Gastrocnemius medialis (tissue), 4 donors: ENCODE measurements around the gene PNMA6A. TPM values are rescaled to one million over a fixed set of nuclear protein-coding genes. Genes with fewer than 3 reads are reported as not detected.
"Not testable (repeated sequence)": the region's sequence is repeated elsewhere in the genome, so short reads cannot be mapped to it uniquely, and the experiment has no call there.

Experiments used
- ATAC-seq, 2 donors: fragments of 150-250 bp; one replicate each; pipeline ENCODE4 v1.9.1; 2016
- DNase-seq, 2 donors: peaks; one replicate each; pipeline ENCODE4 v3.0.0-alpha.2; 2019
- H3K27ac ChIP-seq, 4 donors: fragments of 200-600 bp; sonication (generic); 1 replicate in 1 of 4; 2 replicates in 3 of 4; pipeline ENCODE4 v1.5.1; 2016 to 2018; ENCODE audit warnings: mild to moderate bottlenecking in 2 of 4, moderate library complexity in 1 of 4
- H3K27me3 ChIP-seq, 3 donors: fragments of 200-600 bp; sonication (generic) in 2 of 3; 1 replicate in 1 of 3; 2 replicates in 2 of 3; pipeline versions ENCODE4 v1.5.1 to v1.6.0; 2016 to 2019; ENCODE audit warnings: mild to moderate bottlenecking in 1 of 3, moderate library complexity in 1 of 3
- H3K36me3 ChIP-seq, 2 donors: fragments of 200-600 bp; sonication (generic) in 1 of 2; one replicate each; pipeline ENCODE4 v1.5.1; 2017 to 2018
- H3K4me1 ChIP-seq, 2 donors: fragments of 200-600 bp; sonication (generic) in 1 of 2; one replicate each; pipeline ENCODE4 v1.5.1; 2016 to 2017; ENCODE audit warnings: mild to moderate bottlenecking in 2 of 2
- H3K4me3 ChIP-seq, 4 donors: fragments of 200-600 bp; sonication (generic) in 3 of 4; 1 replicate in 1 of 4; 2 replicates in 3 of 4; pipeline ENCODE4 v1.5.1; 2016 to 2019; ENCODE audit warnings: mild to moderate bottlenecking in 2 of 4
- H3K9me3 ChIP-seq, 3 donors: fragments of 200-600 bp; sonication (generic) in 2 of 3; 1 replicate in 1 of 3; 2 replicates in 2 of 3; pipeline ENCODE4 v1.5.1; 2016 to 2019
- CTCF ChIP-seq, 5 experiments: fragments of 450-650 bp in 3 of 5; fragments of 200-600 bp in 2 of 5; sonication (generic) in 2 of 5; IDR thresholded peaks in 4 of 5; conservative IDR thresholded peaks in 1 of 5; 1 replicate in 4 of 5; 2 replicates in 1 of 5; pipeline ENCODE4 v1.5.1; 2016 to 2019; ENCODE audit warnings: antibody characterized with exemption in 5 of 5, mild to moderate bottlenecking in 3 of 5, moderate library complexity in 3 of 5
- POLR2A ChIP-seq, 2 donors: fragments of 450-650 bp; IDR thresholded peaks; one replicate each; pipeline ENCODE4 v1.6.1; 2017; ENCODE audit warnings: antibody characterized with exemption in 2 of 2, mild to moderate bottlenecking in 2 of 2, moderate library complexity in 2 of 2
- in situ Hi-C, 4 donors: fragments of 200-750 bp; cut with MboI; loops; one replicate each; pipeline versions ENCODE4 v1.15.0 to v1.8.0; 2017; ENCODE audit warnings: low sequenced_read_pairs in 4 of 4
- intact Hi-C: fragments of 100-400 bp; cut with DNase I; formaldehyde crosslinking; loops from one replicate; pipeline ENCODE4 v1.15.1; 2023; ENCODE audit warnings: low total_unique reads
- total RNA-seq, 4 donors: library from RNA; depleted of rRNA; stranded (reverse); fragments of >200 nt; gene quantifications; one replicate each; pipeline versions ENCODE4 v1.1.0 to v1.2.3, GENCODE V29; 2016

Gene PNMA6A
- total RNA-seq, 4 donors from 2014 or later = 0.36 to 0.44 TPM; not detected in 2

- intact Hi-C loops (no loop called here), in situ Hi-C loops (no loop called here)
- Histone ChIP-seq H3K9me3 (no peaks in the 10 kb centered on the region), H3K27ac (no peak overlapping the region), H3K4me3 (no peak overlapping the region), H3K27me3 (no peaks in the 10 kb centered on the region), H3K4me1 (no peaks in the 10 kb centered on the region), H3K36me3 (no peaks in the 10 kb centered on the region)
- TF ChIP-seq CTCF (IDR thresholded peaks at IDR 0.05 in 4 of 5, conservative IDR thresholded peaks at IDR 0.05 in 1 of 5) (no peak), POLR2A (IDR thresholded peaks at IDR 0.05) (no peak)
- no peak for DNase-seq
- ATAC-seq = no peak
Measured at GRCh38 chrX:153074935-153075334, 2.7 kb downstream of the PNMA6A start.

- DNase-seq (no peak), ATAC-seq (no peak)
- H3K4me3 ChIP-seq = no peak overlapping the region
- in situ Hi-C loops = no loop called here
- no peaks in the 10 kb centered on the region for H3K4me1 ChIP-seq
- no peak for TF ChIP-seq POLR2A (IDR thresholded peaks at IDR 0.05)
- no peak for TF ChIP-seq CTCF (IDR thresholded peaks at IDR 0.05 in 4 of 5, conservative IDR thresholded peaks at IDR 0.05 in 1 of 5)
- H3K27ac ChIP-seq = no peak overlapping the region
- H3K36me3 ChIP-seq = no peaks in the 10 kb centered on the region
- H3K9me3 ChIP-seq = no peaks in the 10 kb centered on the region
- intact Hi-C loops = no loop called here
- H3K27me3 ChIP-seq = no peaks in the 10 kb centered on the region
Measured at GRCh38 chrX:153075366-153075765, 3.1 kb downstream of the PNMA6A start.

GRCh38 chrX:153077437-153078135 is 5.3 kb downstream of the PNMA6A start:
- H3K36me3 ChIP-seq, in situ Hi-C loops, H3K4me3 ChIP-seq, H3K27ac ChIP-seq, H3K4me1 ChIP-seq, H3K27me3 ChIP-seq, DNase-seq, intact Hi-C loops, H3K9me3 ChIP-seq: not testable (repeated sequence)
- peak in 1 of 2 donors; percentile 51 for ATAC-seq

GRCh38 chrX:153083238-153083923 is 11.1 kb downstream of the PNMA6A start:
- H3K27ac ChIP-seq, ATAC-seq, H3K4me1 ChIP-seq, H3K4me3 ChIP-seq, in situ Hi-C loops, H3K36me3 ChIP-seq, DNase-seq, H3K9me3 ChIP-seq, H3K27me3 ChIP-seq, intact Hi-C loops: not testable (repeated sequence)

- no peaks in the 10 kb centered on the region for H3K36me3 ChIP-seq
Measured at GRCh38 chrX:153102418-153102817, 30.2 kb downstream of the PNMA6A start.

GRCh38 chrX:153104959-153105358 is 32.7 kb downstream of the PNMA6A start:
- H3K36me3 ChIP-seq, H3K9me3 ChIP-seq, intact Hi-C loops, H3K27ac ChIP-seq, ATAC-seq, DNase-seq, H3K4me1 ChIP-seq, H3K4me3 ChIP-seq, H3K27me3 ChIP-seq, in situ Hi-C loops: not testable (repeated sequence)

More at GRCh38 chrX:153102418-153102817, 30.2 kb downstream of the PNMA6A start:
- in situ Hi-C loops = no loop called here
- no peaks in the 10 kb centered on the region for H3K9me3 ChIP-seq
- H3K4me3 ChIP-seq = no peak overlapping the region
- intact Hi-C loops = no loop called here
- no peaks in the 10 kb centered on the region for H3K27me3 ChIP-seq
- H3K27ac ChIP-seq = no peak overlapping the region
- ATAC-seq (no peak), DNase-seq (no peak)
- H3K4me1 ChIP-seq = no peaks in the 10 kb centered on the region
- TF ChIP-seq CTCF (IDR thresholded peaks at IDR 0.05 in 4 of 5, conservative IDR thresholded peaks at IDR 0.05 in 1 of 5) (no peak), POLR2A (IDR thresholded peaks at IDR 0.05) (no peak)

- H3K36me3 ChIP-seq, H3K4me1 ChIP-seq, DNase-seq, intact Hi-C loops, H3K4me3 ChIP-seq, H3K27me3 ChIP-seq, H3K9me3 ChIP-seq, in situ Hi-C loops: not testable (repeated sequence)
- peak overlapping the region in 2 of 4 donors; percentile 46 to 48 for H3K27ac ChIP-seq
- peak; percentile 66 to 75 for ATAC-seq
Measured at GRCh38 chrX:153106092-153106801, 34.0 kb downstream of the PNMA6A start.

GRCh38 chrX:153110735-153111134 is 38.5 kb downstream of the PNMA6A start:
- H3K9me3 ChIP-seq, intact Hi-C loops, in situ Hi-C loops, H3K27ac ChIP-seq, H3K4me1 ChIP-seq, H3K36me3 ChIP-seq, ATAC-seq, DNase-seq, H3K27me3 ChIP-seq, H3K4me3 ChIP-seq: not testable (repeated sequence)
